ENCODE data around the gene NCF2. TPM values are rescaled to one million over a fixed set of nuclear protein-coding genes. Genes with fewer than 3 reads are reported as not detected.

The NCF2 gene
- polyA plus RNA-seq, 1 donor, result 3.7 TPM

GRCh38 chr1:183571678-183572268 lies 18.5 kb downstream of the NCF2 start:
- no peak overlapping the region for H3K27ac ChIP-seq (ENCODE audit: low read length)
- no peak for DNase-seq
- H3K36me3 ChIP-seq (ENCODE audit: control insufficient read depth, insufficient read depth, low read length), result no peaks in the 10 kb centered on the region
- 83% methylated on average over 1 of the region's 4 CpGs for WGBS (ENCODE audit: insufficient coverage, low lambda C conversion rate)
- no peaks in the 10 kb centered on the region for H3K4me1 ChIP-seq (ENCODE audit: control insufficient read depth, insufficient read depth, low read length)
- H3K4me3 ChIP-seq (ENCODE audit: low read length), result no peak overlapping the region
- no peaks in the 10 kb centered on the region for H3K27me3 ChIP-seq (ENCODE audit: control insufficient read depth, insufficient read depth, low read length)
- no peaks in the 10 kb centered on the region for H3K9me3 ChIP-seq (ENCODE audit: control insufficient read depth, low read depth, low read length)

GRCh38 chr1:183570451-183570850 lies 19.8 kb downstream of the NCF2 start:
- H3K36me3 ChIP-seq (ENCODE audit: control insufficient read depth, insufficient read depth, low read length), result no peaks in the 10 kb centered on the region
- no CpG with 5 or more reads among the region's 4 CpGs for WGBS (ENCODE audit: insufficient coverage, low lambda C conversion rate)
- no peaks in the 10 kb centered on the region for H3K27me3 ChIP-seq (ENCODE audit: control insufficient read depth, insufficient read depth, low read length)
- H3K9me3 ChIP-seq (ENCODE audit: control insufficient read depth, low read depth, low read length), result no peaks in the 10 kb centered on the region
- DNase-seq, result no peak
- H3K27ac ChIP-seq (ENCODE audit: low read length), result no peak overlapping the region
- no peaks in the 10 kb centered on the region for H3K4me1 ChIP-seq (ENCODE audit: control insufficient read depth, insufficient read depth, low read length)
- no peak overlapping the region for H3K4me3 ChIP-seq (ENCODE audit: low read length)

DNA sequence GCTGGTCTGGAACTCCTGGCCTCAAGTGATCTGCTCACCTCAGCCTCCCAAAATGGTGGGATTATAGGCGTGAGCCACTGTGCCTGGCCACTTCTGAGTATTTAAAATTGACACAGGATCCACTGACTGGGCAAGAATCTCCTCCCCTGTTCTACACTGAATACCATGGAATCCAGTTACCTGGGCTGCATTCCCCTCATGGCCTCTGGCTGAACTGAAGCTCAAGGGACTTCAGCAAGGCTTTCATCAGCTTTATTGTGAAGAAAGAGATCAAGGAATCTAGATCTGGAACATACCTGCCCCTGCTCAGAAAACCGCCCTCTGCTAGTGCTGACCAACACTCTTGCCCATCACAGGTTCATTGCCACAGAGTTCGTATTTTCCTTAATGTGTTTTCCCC lies 20.5 kb downstream of the NCF2 start:
- no CpG with 5 or more reads among the region's 3 CpGs for WGBS (ENCODE audit: insufficient coverage, low lambda C conversion rate)
- H3K36me3 ChIP-seq (ENCODE audit: control insufficient read depth, insufficient read depth, low read length), result no peaks in the 10 kb centered on the region

DNA sequence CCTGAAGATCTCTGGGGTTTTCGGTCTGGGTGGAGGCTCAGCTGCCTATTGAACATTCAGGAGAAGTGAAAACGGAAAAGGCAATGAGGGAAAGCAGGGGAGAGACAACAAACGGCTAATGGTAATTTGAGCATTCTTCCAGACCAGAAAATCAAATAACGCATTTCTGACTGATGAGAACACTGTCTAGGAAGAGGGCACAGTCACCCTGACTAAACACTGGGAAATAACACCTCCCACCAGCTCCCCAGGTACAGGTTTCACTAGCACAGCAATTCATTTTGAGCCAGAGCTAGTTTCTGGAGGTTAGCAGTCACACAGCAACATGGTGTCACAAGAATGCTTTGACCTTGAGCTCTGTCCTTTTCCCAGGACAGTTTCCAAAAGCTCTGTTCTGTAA lies 21.1 kb downstream of the NCF2 start:
- DNase-seq, result no peak
- no peak overlapping the region for H3K27ac ChIP-seq (ENCODE audit: low read length)
- H3K4me1 ChIP-seq (ENCODE audit: control insufficient read depth, insufficient read depth, low read length), result no peaks in the 10 kb centered on the region
- H3K4me3 ChIP-seq (ENCODE audit: low read length), result no peak overlapping the region
- no peaks in the 10 kb centered on the region for H3K27me3 ChIP-seq (ENCODE audit: control insufficient read depth, insufficient read depth, low read length)
- H3K36me3 ChIP-seq (ENCODE audit: control insufficient read depth, insufficient read depth, low read length), result no peaks in the 10 kb centered on the region
- no peaks in the 10 kb centered on the region for H3K9me3 ChIP-seq (ENCODE audit: control insufficient read depth, low read depth, low read length)
- 33% methylated on average over 3 of the region's 4 CpGs for WGBS (ENCODE audit: insufficient coverage, low lambda C conversion rate)

More for the DNA sequence above, 20.5 kb downstream of the NCF2 start:
- H3K4me3 ChIP-seq (ENCODE audit: low read length), result no peak overlapping the region
- no peak for DNase-seq
- no peaks in the 10 kb centered on the region for H3K4me1 ChIP-seq (ENCODE audit: control insufficient read depth, insufficient read depth, low read length)
- H3K9me3 ChIP-seq (ENCODE audit: control insufficient read depth, low read depth, low read length), result no peaks in the 10 kb centered on the region
- H3K27ac ChIP-seq (ENCODE audit: low read length), result no peak overlapping the region
- H3K27me3 ChIP-seq (ENCODE audit: control insufficient read depth, insufficient read depth, low read length), result no peaks in the 10 kb centered on the region

- DNase-seq, result no peak
- no peak overlapping the region for H3K27ac ChIP-seq (ENCODE audit: low read length)
- no peaks in the 10 kb centered on the region for H3K36me3 ChIP-seq (ENCODE audit: control insufficient read depth, insufficient read depth, low read length)
- no peaks in the 10 kb centered on the region for H3K27me3 ChIP-seq (ENCODE audit: control insufficient read depth, insufficient read depth, low read length)
- no peaks in the 10 kb centered on the region for H3K4me1 ChIP-seq (ENCODE audit: control insufficient read depth, insufficient read depth, low read length)
- H3K4me3 ChIP-seq (ENCODE audit: low read length), result no peak overlapping the region
- H3K9me3 ChIP-seq (ENCODE audit: control insufficient read depth, low read depth, low read length), result no peaks in the 10 kb centered on the region
- WGBS (ENCODE audit: insufficient coverage, low lambda C conversion rate), result no CpG with 5 or more reads among the region's 12 CpGs
Measured at GRCh38 chr1:183568176-183569021, 21.9 kb downstream of the NCF2 start.

- peak; percentile 36 to 65 for DNase-seq
- Histone ChIP-seq H3K27ac (ENCODE audit: low read length) (no peak overlapping the region), H3K9me3 (ENCODE audit: control insufficient read depth, low read depth, low read length) (no peaks in the 10 kb centered on the region), H3K4me3 (ENCODE audit: low read length) (no peak overlapping the region), H3K4me1 (ENCODE audit: control insufficient read depth, insufficient read depth, low read length) (no peaks in the 10 kb centered on the region), H3K27me3 (ENCODE audit: control insufficient read depth, insufficient read depth, low read length) (no peaks in the 10 kb centered on the region), H3K36me3 (ENCODE audit: control insufficient read depth, insufficient read depth, low read length) (no peaks in the 10 kb centered on the region)
- 100% methylated on average over 1 of the region's 5 CpGs for WGBS (ENCODE audit: insufficient coverage, low lambda C conversion rate)
Measured at GRCh38 chr1:183567584-183567983, 22.7 kb downstream of the NCF2 start.

GRCh38 chr1:183566026-183566425 lies 24.2 kb downstream of the NCF2 start:
- WGBS (ENCODE audit: insufficient coverage, low lambda C conversion rate), result 100% methylated on average over 1 of the region's 2 CpGs
- H3K36me3 ChIP-seq (ENCODE audit: control insufficient read depth, insufficient read depth, low read length), result no peaks in the 10 kb centered on the region
- no peak for DNase-seq
- no peak overlapping the region for H3K4me3 ChIP-seq (ENCODE audit: low read length)
- no peak overlapping the region for H3K27ac ChIP-seq (ENCODE audit: low read length)
- no peaks in the 10 kb centered on the region for H3K9me3 ChIP-seq (ENCODE audit: control insufficient read depth, low read depth, low read length)
- H3K4me1 ChIP-seq (ENCODE audit: control insufficient read depth, insufficient read depth, low read length), result no peaks in the 10 kb centered on the region
- no peaks in the 10 kb centered on the region for H3K27me3 ChIP-seq (ENCODE audit: control insufficient read depth, insufficient read depth, low read length)

GRCh38 chr1:183565261-183565660 lies 25.0 kb downstream of the NCF2 start:
- DNase-seq, result no peak
- no peak overlapping the region for H3K27ac ChIP-seq (ENCODE audit: low read length)
- H3K36me3 ChIP-seq (ENCODE audit: control insufficient read depth, insufficient read depth, low read length), result no peaks in the 10 kb centered on the region
- H3K27me3 ChIP-seq (ENCODE audit: control insufficient read depth, insufficient read depth, low read length), result no peaks in the 10 kb centered on the region
- no CpG with 5 or more reads among the region's 4 CpGs for WGBS (ENCODE audit: insufficient coverage, low lambda C conversion rate)
- H3K4me1 ChIP-seq (ENCODE audit: control insufficient read depth, insufficient read depth, low read length), result no peaks in the 10 kb centered on the region
- no peaks in the 10 kb centered on the region for H3K9me3 ChIP-seq (ENCODE audit: control insufficient read depth, low read depth, low read length)
- no peak overlapping the region for H3K4me3 ChIP-seq (ENCODE audit: low read length)

- Histone ChIP-seq H3K4me3 (ENCODE audit: low read length) (no peak overlapping the region), H3K27ac (ENCODE audit: low read length) (no peak overlapping the region), H3K36me3 (ENCODE audit: control insufficient read depth, insufficient read depth, low read length) (peaks cover under 1% of the 10 kb centered on the region), H3K27me3 (ENCODE audit: control insufficient read depth, insufficient read depth, low read length) (no peaks in the 10 kb centered on the region), H3K9me3 (ENCODE audit: control insufficient read depth, low read depth, low read length) (no peaks in the 10 kb centered on the region), H3K4me1 (ENCODE audit: control insufficient read depth, insufficient read depth, low read length) (no peaks in the 10 kb centered on the region)
- DNase-seq, result no peak
- 80% methylated on average over 1 of the region's 2 CpGs for WGBS (ENCODE audit: insufficient coverage, low lambda C conversion rate)
Measured at GRCh38 chr1:183562701-183563100, 27.6 kb downstream of the NCF2 start.

DNA sequence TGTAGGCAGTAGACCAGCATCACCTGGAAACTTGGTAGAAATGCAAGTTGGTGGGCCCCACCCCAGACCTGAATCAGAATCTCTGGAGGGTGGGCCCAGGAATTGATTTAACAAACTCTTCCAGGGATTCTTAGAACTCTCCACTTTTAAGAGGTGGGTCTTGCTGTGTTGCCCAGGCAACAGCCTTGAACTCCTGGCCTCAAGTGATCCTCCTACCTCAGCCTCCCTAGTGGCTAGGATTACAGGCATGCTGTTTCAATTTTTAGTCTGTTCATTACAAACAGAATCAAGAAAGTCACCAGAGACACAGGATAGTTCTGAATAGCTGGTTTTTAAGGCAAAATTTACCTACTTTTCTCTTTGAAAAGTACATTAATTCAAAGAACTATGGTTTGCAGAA lies 31.2 kb downstream of the NCF2 start:
- Histone ChIP-seq H3K27ac (ENCODE audit: low read length) (no peak overlapping the region), H3K27me3 (ENCODE audit: control insufficient read depth, insufficient read depth, low read length) (no peaks in the 10 kb centered on the region), H3K4me3 (ENCODE audit: low read length) (no peak overlapping the region), H3K4me1 (ENCODE audit: control insufficient read depth, insufficient read depth, low read length) (no peaks in the 10 kb centered on the region), H3K9me3 (ENCODE audit: control insufficient read depth, low read depth, low read length) (no peaks in the 10 kb centered on the region), H3K36me3 (ENCODE audit: control insufficient read depth, insufficient read depth, low read length) (peaks cover 10% of the 10 kb centered on the region)
- DNase-seq, result no peak

GRCh38 chr1:183554577-183554976 lies 35.7 kb downstream of the NCF2 start:
- Histone ChIP-seq H3K27me3 (ENCODE audit: control insufficient read depth, insufficient read depth, low read length) (no peaks in the 10 kb centered on the region), H3K9me3 (ENCODE audit: control insufficient read depth, low read depth, low read length) (no peaks in the 10 kb centered on the region), H3K36me3 (ENCODE audit: control insufficient read depth, insufficient read depth, low read length) (peaks cover 45% of the 10 kb centered on the region), H3K4me3 (ENCODE audit: low read length) (no peak overlapping the region), H3K4me1 (ENCODE audit: control insufficient read depth, insufficient read depth, low read length) (no peaks in the 10 kb centered on the region), H3K27ac (ENCODE audit: low read length) (no peak overlapping the region)
- WGBS (ENCODE audit: insufficient coverage, low lambda C conversion rate), result 92% methylated on average over 2 of the region's 3 CpGs
- no peak for DNase-seq
